ENCODE data around the gene SENP3.

DNA sequence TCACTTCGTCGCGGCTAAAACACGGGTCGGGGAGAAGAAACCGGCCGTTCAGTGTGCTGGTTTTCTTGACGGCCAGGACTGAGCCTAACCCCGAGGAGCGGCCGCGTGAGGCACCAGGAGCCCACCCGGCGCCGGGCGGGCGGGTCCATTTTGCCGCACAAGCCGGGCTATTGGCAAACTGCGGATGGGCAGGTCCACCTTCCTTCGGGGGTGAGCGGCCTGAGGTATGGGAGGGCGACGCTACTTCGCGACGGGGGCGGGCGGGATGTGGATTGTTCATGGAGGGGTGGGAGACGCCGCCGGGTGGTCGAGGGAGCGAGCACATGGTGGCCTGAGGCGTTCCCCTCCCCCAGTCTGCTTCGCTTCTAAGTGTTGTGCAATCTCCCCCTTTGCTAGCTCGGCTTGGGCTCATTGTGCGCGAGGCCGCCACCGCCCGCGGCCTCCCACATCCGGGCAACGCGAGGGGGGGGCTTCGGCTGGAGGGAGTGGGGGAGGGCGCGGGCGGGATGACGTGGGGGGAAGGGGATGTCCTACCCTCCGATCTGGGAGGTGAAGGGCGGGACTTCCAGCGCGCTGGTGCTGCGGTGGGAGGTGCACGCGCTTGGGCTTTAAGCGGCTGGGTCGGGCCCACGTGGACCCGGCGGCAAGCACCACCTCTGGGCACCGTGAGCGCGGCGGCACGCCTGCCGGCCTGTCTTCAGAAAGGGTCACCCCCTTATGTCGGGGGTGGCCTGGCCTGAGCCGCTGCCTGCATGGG lies 11.8 kb downstream of the SENP3 start:
- TF ChIP-seq, protein P1, sequence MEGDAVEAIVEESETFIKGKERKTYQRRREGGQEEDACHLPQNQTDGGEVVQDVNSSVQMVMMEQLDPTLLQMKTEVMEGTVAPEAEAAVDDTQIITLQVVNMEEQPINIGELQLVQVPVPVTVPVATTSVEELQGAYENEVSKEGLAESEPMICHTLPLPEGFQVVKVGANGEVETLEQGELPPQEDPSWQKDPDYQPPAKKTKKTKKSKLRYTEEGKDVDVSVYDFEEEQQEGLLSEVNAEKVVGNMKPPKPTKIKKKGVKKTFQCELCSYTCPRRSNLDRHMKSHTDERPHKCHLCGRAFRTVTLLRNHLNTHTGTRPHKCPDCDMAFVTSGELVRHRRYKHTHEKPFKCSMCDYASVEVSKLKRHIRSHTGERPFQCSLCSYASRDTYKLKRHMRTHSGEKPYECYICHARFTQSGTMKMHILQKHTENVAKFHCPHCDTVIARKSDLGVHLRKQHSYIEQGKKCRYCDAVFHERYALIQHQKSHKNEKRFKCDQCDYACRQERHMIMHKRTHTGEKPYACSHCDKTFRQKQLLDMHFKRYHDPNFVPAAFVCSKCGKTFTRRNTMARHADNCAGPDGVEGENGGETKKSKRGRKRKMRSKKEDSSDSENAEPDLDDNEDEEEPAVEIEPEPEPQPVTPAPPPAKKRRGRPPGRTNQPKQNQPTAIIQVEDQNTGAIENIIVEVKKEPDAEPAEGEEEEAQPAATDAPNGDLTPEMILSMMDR (IDR thresholded peaks at IDR 0.05), result no peak
- peak; percentile 71 for TF ChIP-seq POLR2AphosphoS5 (IDR thresholded peaks at IDR 0.05; ENCODE audit: low read depth, low read length)

Measured in Panc1 (cell line).